Activated CD8-positive, alpha-beta memory T cell treated with anti-CD3 and anti-CD28 coated beads, Interleukin-2, amount 50 U/mL, for 48 hours (primary cell): Measurements from ENCODE around the gene CHRNA1.

ENCODE experiments used
- DNase-seq: peaks from one replicate; pipeline ENCODE4 v3.0.0-alpha.2; 2020

CHRNA1 gene

GRCh38 chr2:174764280-174765255 lies at the start of gene CHRNA1:
CHRNA1 (minus strand) TSS chr2:174764472; CDS start chr2:174764394, 78 bp downstream.
- DNase-seq: peak; percentile 38

- no peak for DNase-seq
Observed at GRCh38 chr2:174812037-174812436, 47.8 kb upstream of the CHRNA1 start.

DNA sequence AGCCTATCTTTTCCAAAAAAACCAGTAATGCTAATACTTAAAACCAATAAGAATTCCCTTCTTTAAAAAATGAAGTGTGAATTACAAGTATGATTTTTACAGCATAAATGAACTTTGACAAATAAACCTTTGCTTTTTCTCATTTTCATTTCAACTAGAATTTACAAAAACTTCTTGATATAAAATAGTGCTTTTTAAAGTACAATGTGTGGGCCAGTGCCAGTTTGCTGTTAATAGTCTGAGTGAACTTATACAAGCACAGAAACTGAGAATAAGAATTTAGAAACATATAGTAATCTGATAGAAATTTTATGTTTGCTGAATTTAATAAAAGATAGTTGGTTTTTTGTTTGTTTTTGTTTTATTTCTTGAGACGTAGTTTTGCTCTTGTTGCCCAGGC lies 43.7 kb upstream of the CHRNA1 start:
- DNase-seq: no peak

- DNase-seq: no peak
Observed at GRCh38 chr2:174805803-174806202, 41.5 kb upstream of the CHRNA1 start.

GRCh38 chr2:174802459-174802858 lies 38.2 kb upstream of the CHRNA1 start:
- no peak for DNase-seq

GRCh38 chr2:174800436-174801205 lies 36.3 kb upstream of the CHRNA1 start:
- DNase-seq: no peak

GRCh38 chr2:174798801-174799200 lies 34.5 kb upstream of the CHRNA1 start:
- DNase-seq: no peak

DNA sequence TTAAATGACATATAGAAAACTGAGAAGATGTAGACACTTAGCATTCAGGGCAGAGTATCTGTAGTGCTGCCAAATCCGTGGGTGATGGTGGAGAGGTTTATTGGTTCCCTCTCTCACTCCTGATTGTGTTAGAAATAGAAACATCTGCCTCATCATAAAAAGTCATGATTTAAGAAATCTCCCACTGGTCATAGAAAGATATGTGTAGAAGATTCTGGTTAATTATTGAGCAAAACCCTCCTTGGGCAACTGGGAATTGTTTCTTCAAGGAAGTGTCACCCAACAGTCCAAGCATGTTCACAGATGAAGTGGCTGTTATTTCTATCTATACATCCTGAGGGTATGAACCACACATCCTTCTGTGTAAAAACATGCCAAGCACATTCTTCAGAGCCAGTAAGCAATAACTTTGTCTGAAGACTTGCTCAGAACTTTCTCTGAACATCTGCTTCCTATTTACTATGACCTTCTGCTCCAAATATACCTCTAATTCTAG lies 33.6 kb upstream of the CHRNA1 start:
- no peak for DNase-seq

DNA sequence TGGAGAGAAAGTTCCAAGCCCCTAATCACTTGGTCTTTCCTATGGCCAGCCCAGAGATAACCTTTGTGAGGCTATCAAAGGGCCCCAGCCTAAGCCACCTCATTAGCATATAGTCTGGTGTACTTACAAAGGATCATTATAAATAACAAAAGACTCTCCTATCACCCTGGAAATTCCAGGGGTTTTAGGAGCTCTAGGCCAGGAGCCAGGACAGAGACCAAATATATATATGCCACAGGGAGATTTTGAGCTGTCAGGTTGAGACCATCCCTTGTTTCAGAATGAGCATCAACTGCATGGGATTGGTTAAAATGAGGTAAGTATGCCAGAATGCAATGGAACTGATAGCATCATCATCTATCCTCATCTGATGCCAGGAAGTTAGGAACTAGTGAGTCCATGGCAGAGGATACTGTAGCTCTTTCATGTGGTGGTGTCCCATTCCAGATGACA lies 32.1 kb upstream of the CHRNA1 start:
- no peak for DNase-seq

DNA sequence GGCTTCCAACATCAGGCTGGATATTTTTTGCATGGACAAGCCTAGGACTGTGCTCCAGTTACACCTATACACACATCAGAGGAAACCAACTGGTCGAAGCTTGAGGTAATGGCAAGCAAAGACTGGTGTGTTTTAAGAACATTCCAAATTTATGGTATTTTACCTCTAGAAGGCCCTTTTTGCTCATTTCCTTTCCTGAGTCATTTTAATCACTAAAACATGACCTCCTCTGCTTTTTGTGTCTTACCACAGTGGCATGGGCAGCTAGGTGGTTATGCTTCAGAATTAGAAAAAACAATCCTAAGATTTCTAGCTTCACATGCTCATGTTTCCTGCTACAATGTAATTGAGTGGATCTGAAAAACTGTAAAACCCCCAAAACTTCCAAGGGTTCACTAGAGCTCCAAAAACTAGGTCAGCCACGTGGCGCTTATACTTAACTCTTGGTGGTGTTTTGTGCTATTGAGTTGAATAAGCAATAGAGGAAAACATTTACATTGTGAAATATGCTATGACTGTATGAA lies 30.6 kb upstream of the CHRNA1 start:
- no peak for DNase-seq

- DNase-seq: no peak
Observed at GRCh38 chr2:174792309-174793025, 28.2 kb upstream of the CHRNA1 start.

GRCh38 chr2:174791746-174792280 lies 27.5 kb upstream of the CHRNA1 start:
- DNase-seq: no peak

DNA sequence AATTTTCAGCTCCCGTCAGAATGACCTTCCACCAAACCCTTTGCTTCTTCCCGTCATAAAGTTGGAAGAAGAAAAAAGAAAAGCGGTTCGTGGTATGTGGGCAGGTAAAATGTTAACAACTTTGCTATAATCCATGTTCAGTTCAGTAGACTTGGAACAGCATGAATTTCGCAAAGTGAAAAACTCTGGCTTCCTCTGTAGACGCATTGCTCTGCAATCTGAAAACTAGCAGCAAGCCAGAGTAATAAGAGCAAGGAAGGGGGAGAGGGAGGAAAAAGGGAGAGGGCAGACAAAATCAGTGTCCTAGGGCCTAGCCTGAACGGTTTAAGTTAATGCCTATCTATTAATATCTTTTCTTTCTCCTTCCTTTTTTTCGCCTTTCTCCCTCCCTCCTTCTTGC lies 26.7 kb upstream of the CHRNA1 start:
- no peak for DNase-seq

GRCh38 chr2:174789001-174789400 lies 24.7 kb upstream of the CHRNA1 start:
- no peak for DNase-seq

DNA sequence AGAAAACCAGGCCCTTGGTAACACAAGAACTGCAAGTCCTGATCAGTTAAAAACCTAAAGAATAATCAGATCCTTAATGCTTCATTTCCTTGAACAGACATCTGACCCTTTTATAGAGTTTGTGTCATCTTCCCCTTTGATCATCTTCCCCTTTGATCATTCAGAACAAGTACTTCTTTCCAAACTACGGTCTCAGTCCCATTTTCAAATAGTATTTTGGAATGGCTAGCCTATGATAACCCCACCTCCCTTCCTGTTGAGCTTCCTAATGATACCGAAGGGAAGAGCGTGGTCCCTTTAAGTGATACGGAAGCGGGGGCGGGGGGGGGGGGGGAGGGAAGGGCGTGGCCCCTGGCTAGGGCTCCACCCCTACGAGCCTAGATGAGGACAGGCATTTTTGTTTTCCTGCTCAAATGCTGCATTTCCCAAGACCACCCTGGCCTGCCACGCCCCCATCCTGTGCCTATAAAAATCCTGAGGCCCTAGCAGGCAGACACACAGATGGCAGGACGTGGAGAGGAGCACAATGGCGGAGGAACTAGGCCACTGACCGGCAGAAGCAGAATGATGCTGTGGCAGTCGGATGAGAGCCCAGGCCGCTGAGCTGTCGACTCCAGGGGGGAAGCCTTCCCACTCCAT lies 24.1 kb upstream of the CHRNA1 start:
- no peak for DNase-seq

DNA sequence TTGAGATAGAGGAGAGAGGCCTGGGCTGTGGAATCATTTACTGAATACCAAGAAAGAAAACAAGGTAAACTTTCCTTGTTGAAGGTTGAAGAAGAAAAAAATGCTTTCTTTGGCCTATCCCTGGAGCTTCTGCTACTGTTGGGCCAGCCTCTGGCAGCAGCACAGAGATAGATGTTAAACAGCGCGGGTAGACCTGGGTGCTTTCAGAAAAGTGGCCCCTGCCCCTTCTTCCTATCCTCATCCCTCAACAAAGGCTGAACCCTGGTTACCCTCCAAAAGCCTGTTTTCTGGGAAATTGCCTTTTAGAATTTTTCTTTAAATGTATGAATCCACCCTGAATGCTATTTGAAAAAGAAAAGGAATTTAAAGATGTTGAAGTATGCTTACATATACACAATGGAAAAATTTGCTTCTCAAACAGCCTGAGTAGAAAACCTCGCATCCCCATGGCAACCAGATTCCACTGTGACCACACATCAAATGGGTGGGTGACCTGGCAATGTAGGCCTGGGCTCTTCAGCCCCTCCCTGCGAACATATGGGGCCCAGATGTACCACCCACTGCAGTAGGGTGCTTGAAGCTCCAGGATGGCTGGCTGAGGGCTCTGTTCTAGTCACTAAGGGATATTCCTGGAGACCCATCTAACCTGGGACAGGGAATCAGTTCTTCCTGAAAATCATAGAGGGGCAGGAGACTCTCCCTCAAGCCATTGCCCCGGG lies 23.4 kb upstream of the CHRNA1 start:
- DNase-seq: no peak

- no peak for DNase-seq
Observed at GRCh38 chr2:174786066-174786725, 21.9 kb upstream of the CHRNA1 start.

DNA sequence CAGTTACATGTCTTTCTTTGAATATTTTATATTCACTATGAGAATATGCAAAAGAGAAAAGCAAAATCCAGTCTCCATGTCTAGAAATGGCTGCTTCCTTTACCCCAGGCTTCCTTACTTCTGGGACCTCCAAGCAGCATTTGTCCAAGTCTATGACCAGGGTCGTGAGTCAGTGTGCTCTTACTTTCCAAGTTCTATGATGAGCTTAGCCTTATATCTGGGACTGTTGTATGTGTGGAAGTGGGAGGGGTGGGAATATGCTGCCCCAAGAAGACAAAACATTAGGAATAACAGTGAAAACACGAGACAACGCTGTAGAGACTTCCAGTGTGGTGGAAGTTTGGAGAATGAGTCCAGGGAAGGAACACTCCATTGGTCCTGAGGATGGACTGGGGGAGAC lies 21.2 kb upstream of the CHRNA1 start:
- no peak for DNase-seq

- no peak for DNase-seq
Observed at GRCh38 chr2:174784909-174785308, 20.6 kb upstream of the CHRNA1 start.

DNA sequence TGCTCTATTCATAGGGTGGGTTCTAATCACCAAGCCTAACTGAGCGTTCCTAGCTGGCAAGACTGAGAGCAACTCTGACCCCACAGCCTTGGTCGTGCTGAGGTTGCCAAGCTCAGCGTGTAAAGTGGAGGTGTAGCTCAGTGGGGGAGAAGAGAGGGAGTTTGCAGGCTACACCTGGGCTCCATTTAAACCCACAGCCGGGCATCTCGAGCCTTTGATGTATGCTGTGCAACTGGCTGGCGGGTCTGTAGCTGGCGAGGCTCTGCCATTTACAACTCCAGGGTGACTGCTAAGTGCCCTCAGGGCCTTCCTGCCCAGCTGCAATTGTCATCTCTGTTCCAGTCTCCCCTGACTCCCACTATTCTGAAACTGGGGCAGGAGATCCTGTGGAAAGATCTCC lies 20.0 kb upstream of the CHRNA1 start:
- no peak for DNase-seq

- DNase-seq: no peak
Observed at GRCh38 chr2:174781996-174782395, 17.7 kb upstream of the CHRNA1 start.
